GM23248 (cell line): ENCODE measurements around the gene ARHGAP26. TPM values are rescaled to one million over a fixed set of nuclear protein-coding genes. Genes with fewer than 3 reads are reported as not detected.

Experiments
- DNase-seq: peaks from one replicate; pipeline ENCODE4 v3.0.0-alpha.2; 2015
- H2AFZ ChIP-seq: fragments of 200-600 bp; sonication (generic); 2 replicates; pipeline ENCODE4 v1.6.1; 2016; ENCODE audit warnings: antibody characterized with exemption
- H3F3A ChIP-seq: fragments of 200-600 bp; sonication (generic); 2 replicates; pipeline ENCODE4 v1.6.1; 2016; ENCODE audit warnings: mild to moderate bottlenecking, antibody characterized with exemption, mixed run types; ENCODE audit not compliant: insufficient read depth
- H3K27ac ChIP-seq: fragments of 200-600 bp; sonication (generic); 2 replicates; pipeline ENCODE4 v1.5.1; 2016; ENCODE audit warnings: mild to moderate bottlenecking
- H3K27me3 ChIP-seq: fragments of 200-600 bp; sonication (generic); replicated peaks from 2 replicates; pipeline ENCODE4 v1.6.1; 2016; ENCODE audit warnings: mild to moderate bottlenecking; ENCODE audit not compliant: insufficient read depth
- H3K36me3 ChIP-seq: fragments of 200-600 bp; sonication (generic); 2 replicates; pipeline ENCODE4 v1.6.1; 2016; ENCODE audit warnings: low read depth, mild to moderate bottlenecking
- H3K4me1 ChIP-seq: fragments of 200-600 bp; sonication (generic); 2 replicates; pipeline ENCODE4 v1.6.1; 2016; ENCODE audit warnings: mild to moderate bottlenecking; ENCODE audit not compliant: insufficient read depth
- H3K4me2 ChIP-seq: fragments of 200-600 bp; sonication (generic); one replicate; pipeline ENCODE4 v1.6.1; 2016; ENCODE audit warnings: mild to moderate bottlenecking; ENCODE audit not compliant: unreplicated experiment
- H3K4me3 ChIP-seq: fragments of 200-600 bp; sonication (generic); 2 replicates; pipeline ENCODE4 v1.5.1; 2016; ENCODE audit warnings: mild to moderate bottlenecking
- H3K79me2 ChIP-seq: fragments of 200-600 bp; sonication (generic); 2 replicates; pipeline ENCODE4 v1.6.1; 2016; ENCODE audit warnings: mild to moderate bottlenecking; ENCODE audit not compliant: insufficient read depth
- H3K9ac ChIP-seq: fragments of 200-600 bp; sonication (generic); 2 replicates; pipeline ENCODE4 v1.6.1; 2016; ENCODE audit warnings: mild to moderate bottlenecking
- H3K9me2 ChIP-seq: fragments of 200-600 bp; sonication (generic); 2 replicates; pipeline ENCODE4 v1.6.1; 2016; ENCODE audit warnings: mixed run types, mild to moderate bottlenecking, moderate library complexity; ENCODE audit not compliant: insufficient read depth
- H3K9me3 ChIP-seq: fragments of 200-600 bp; sonication (generic); one replicate; pipeline ENCODE4 v1.6.1; 2017; ENCODE audit warnings: low read depth
- H4K20me1 ChIP-seq: fragments of 200-600 bp; sonication (generic); 2 replicates; pipeline ENCODE4 v1.6.0; 2016; ENCODE audit not compliant: insufficient read depth
- EZH2 ChIP-seq: fragments of 200-600 bp; sonication (generic); IDR thresholded peaks from 2 replicates; pipeline ENCODE4 v1.6.1; 2018; ENCODE audit warnings: antibody characterized with exemption, mild to moderate bottlenecking; ENCODE audit not compliant: insufficient read depth, poor library complexity, severe bottlenecking
- EZH2phosphoT487 ChIP-seq: fragments of 200-600 bp; sonication (generic); IDR thresholded peaks from 2 replicates; pipeline ENCODE4 v1.6.1; 2018; ENCODE audit warnings: antibody characterized with exemption, moderate library complexity, mild to moderate bottlenecking, low read depth; ENCODE audit not compliant: insufficient read depth
- WGBS, 2 experiments: methylation state at CpG; one replicate each; pipeline ENCODE4 v1.1.6; 2015 to 2017; ENCODE audit warnings: low lambda C conversion rate in 2 of 2, low coverage in 1 of 2; ENCODE audit errors: missing lambda C conversion rate in 2 of 2; 5-methylcytosine and 5-hydroxymethylcytosine counted together
- in situ Hi-C: fragments of 300-500 bp; cut with MboI; formaldehyde crosslinking; loops from 2 replicates; pipeline ENCODE4 v1.15.0; 2020
- polyA plus RNA-seq: library from polyadenylated mRNA; unstranded; fragments of >200 nt; fragmentation: Nextera tagmentation; extraction: Ambion mirVana; gene quantifications from 2 replicates; pipeline ENCODE4 v1.2.1, GENCODE V29; 2016
- total RNA-seq: library from RNA; depleted of rRNA; stranded (reverse); fragments of >200 nt; shearing (Covaris generic); gene quantifications from 2 replicates; pipeline ENCODE4 v1.2.3, GENCODE V29; 2014

Gene ARHGAP26
- total and polyA plus RNA-seq, 2 experiments from 2014 or later = 1.6 to 1.7 TPM

DNA sequence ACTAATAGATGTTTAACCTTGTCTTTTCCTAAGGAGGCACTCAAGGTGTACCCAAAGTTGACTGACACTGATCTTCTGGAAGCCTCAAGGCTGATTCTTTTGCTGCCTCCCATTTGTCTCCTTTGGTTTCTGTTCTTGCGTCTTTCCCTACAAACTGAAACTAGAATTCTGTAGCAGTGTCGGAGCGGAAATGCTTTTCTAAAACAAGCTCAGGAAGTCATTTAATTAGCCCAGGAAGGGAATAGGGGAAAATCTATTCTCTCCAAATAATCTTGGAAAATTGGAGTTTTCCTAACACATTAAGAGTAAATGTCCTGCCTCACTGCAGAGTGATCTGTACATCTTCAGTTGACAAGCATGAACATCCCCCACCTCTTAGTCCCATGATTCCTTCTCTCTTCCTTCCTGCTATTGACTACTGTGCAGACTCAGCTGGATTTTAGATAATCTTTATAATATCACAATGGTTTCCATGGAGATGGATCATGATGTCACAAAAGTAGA is 450.6 kb downstream of the ARHGAP26 start:
- WGBS, 2 experiments = 98 to 100% methylated on average over 3 of the region's 3 CpGs

DNA sequence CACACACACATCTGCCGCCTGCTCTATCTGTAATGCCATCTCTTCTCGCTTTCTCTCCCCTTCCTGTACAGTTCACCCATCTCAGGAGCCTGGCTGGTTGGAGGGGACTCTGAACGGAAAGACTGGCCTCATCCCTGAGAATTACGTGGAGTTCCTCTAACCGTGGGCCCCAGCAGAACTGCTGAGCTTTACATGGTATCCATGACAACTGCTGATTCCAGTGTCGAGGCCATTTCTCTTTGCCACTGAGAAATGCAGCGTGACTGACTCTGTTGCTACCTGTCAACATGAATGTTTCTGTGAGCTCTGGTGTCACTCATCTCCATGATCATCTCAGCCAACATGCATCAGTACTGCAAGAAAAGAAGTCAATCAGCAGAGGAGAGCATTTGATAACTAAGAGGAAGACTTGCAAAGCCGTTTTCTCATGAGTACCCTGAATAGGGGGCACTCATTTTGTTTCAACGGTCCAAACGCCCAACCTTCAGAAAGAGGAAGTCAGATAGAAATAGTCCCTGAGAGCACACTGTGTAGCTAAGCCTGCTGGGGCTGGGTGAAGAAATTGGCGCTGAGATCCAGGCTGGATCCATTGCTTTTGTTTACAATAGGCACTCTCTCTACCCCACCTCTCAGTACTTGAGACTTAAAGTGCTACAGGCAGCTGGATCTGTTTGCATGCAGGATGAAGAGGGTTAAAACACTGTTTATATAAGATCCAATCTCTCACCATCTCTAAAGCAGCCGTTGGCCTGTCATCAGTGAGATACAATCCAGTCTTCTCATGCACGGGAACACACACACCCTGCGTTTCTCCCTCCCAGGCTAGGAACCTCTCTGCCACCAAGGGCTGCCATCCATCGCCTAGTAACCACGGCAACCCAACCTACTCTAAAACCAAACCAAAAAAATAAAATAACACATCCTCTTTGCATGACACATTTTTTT is 452.4 kb downstream of the ARHGAP26 start:
- Histone ChIP-seq H3K4me3 (no peak overlapping the region), H3K27ac (no peak overlapping the region), H3K9me2 (no peaks in the 10 kb centered on the region), H3K79me2 (no peaks in the 10 kb centered on the region), H4K20me1 (no peaks in the 10 kb centered on the region), H3K9ac (no peak overlapping the region), H3K4me2 (no peak overlapping the region), H3F3A (no peaks in the 10 kb centered on the region), H2AFZ (no peak overlapping the region), H3K27me3 (no peaks in the 10 kb centered on the region), H3K36me3 (no peaks in the 10 kb centered on the region), H3K9me3 (no peaks in the 10 kb centered on the region), H3K4me1 (peaks cover 6% of the 10 kb centered on the region; the same call in 1 of the 2 replicates)
- WGBS, 2 experiments = 83 to 85% methylated on average over 16 of the region's 16 CpGs
- DNase-seq = no peak
- in situ Hi-C loops = no loop called here
- no peak for TF ChIP-seq EZH2phosphoT487
- no peak for TF ChIP-seq EZH2

More for the DNA sequence above, 450.6 kb downstream of the ARHGAP26 start:
- Histone ChIP-seq H3K36me3 (no peaks in the 10 kb centered on the region), H3K9me3 (no peaks in the 10 kb centered on the region), H3K4me1 (peaks cover 6% of the 10 kb centered on the region; the same call in 1 of the 2 replicates), H3K9ac (no peak overlapping the region), H3K27me3 (no peaks in the 10 kb centered on the region), H4K20me1 (no peaks in the 10 kb centered on the region), H3K79me2 (no peaks in the 10 kb centered on the region), H3K27ac (no peak overlapping the region), H2AFZ (no peak overlapping the region), H3K9me2 (no peaks in the 10 kb centered on the region), H3K4me3 (no peak overlapping the region), H3F3A (no peaks in the 10 kb centered on the region), H3K4me2 (no peak overlapping the region)
- in situ Hi-C loops = no loop called here
- no peak for TF ChIP-seq EZH2
- TF ChIP-seq EZH2phosphoT487 = no peak
- DNase-seq = no peak

DNA sequence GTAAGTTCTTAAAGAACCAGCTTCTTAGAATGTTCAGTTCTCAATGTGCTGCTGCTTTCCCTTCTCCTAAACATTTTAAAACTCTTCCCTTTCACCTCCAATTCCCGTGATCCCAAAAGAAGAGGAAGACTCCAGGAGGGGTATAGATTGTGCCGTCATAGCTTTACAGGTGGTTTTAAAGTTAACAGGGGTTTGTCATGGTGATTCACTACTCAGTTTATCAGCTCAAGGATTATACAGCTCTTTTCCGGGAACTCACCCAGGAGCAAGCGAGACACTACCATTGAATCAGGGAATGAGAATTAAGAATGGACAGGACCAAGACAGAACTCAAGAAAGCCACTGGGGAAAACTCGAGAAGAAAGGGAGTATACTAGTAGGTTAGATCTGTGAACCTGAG is 454.5 kb downstream of the ARHGAP26 start:
- Histone ChIP-seq H3K27me3 (no peaks in the 10 kb centered on the region), H3K4me2 (no peak overlapping the region), H3K4me3 (no peak overlapping the region), H4K20me1 (no peaks in the 10 kb centered on the region), H3F3A (no peaks in the 10 kb centered on the region), H3K9ac (no peak overlapping the region), H3K4me1 (peaks cover 9% of the 10 kb centered on the region), H3K9me2 (no peaks in the 10 kb centered on the region), H3K79me2 (no peaks in the 10 kb centered on the region), H3K36me3 (no peaks in the 10 kb centered on the region), H3K27ac (no peak overlapping the region), H3K9me3 (no peaks in the 10 kb centered on the region), H2AFZ (no peak overlapping the region)
- no peak for DNase-seq
- no peak for TF ChIP-seq EZH2phosphoT487
- no peak for TF ChIP-seq EZH2
- in situ Hi-C loops = no loop called here
- 92 to 94% methylated on average over 5 of the region's 5 CpGs for WGBS, 2 experiments

DNA sequence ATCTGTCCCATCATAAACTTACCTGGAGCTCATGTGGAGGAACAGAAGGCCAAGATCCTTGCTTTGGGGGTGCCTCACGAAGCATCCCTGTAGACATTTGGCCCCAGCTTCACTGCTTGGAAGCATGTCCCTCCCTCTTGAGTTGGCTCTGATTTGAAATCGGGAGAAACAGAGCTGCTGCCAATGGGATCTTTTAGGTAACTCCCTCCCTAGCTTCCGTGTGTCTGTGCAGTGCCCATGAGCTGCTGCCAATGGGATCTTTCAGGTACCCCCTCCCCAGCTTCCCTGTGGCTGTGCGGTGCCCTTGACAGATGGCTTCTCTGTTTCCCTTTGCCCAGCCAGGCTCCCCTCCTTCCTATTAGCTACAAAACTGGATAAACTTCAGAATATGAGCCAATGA is 455.3 kb downstream of the ARHGAP26 start:
- H2AFZ ChIP-seq = no peak overlapping the region
- H3K27me3 ChIP-seq = no peaks in the 10 kb centered on the region
- no peaks in the 10 kb centered on the region for H3K9me2 ChIP-seq
- DNase-seq = no peak
- no peaks in the 10 kb centered on the region for H4K20me1 ChIP-seq
- H3K9ac ChIP-seq = no peak overlapping the region
- no peak for TF ChIP-seq EZH2phosphoT487
- TF ChIP-seq EZH2 = no peak
- WGBS, 2 experiments = 91% methylated on average over 4 of the region's 4 CpGs
- H3K4me2 ChIP-seq = no peak overlapping the region
- H3K36me3 ChIP-seq = no peaks in the 10 kb centered on the region
- H3K79me2 ChIP-seq = no peaks in the 10 kb centered on the region
- H3K4me3 ChIP-seq = no peak overlapping the region
- H3K9me3 ChIP-seq = no peaks in the 10 kb centered on the region
- peaks cover 14% of the 10 kb centered on the region for H3K4me1 ChIP-seq
- in situ Hi-C loops = no loop called here
- peaks cover 8% of the 10 kb centered on the region; the same call in 1 of the 2 replicates for H3F3A ChIP-seq
- H3K27ac ChIP-seq = no peak overlapping the region
